Measurements from ENCODE around the gene TMEM170A.
"Not testable (repeated sequence)": the region's sequence is repeated elsewhere in the genome, so short reads cannot be mapped to it uniquely, and the experiment has no call there.

Gene TMEM170A

GRCh38 chr16:75457485-75458021, 6.9 kb downstream of the TMEM170A start:
- no peak for DNase-seq (ENCODE audit: extremely low read depth, low read depth)
- no peak for TF ChIP-seq CTCF (IDR thresholded peaks at IDR 0.05; ENCODE audit: low read depth, low read length)

- DNase-seq (ENCODE audit: extremely low read depth, low read depth): no peak
- TF ChIP-seq CTCF (IDR thresholded peaks at IDR 0.05; ENCODE audit: low read depth, low read length): no peak
Observed at GRCh38 chr16:75456971-75457370, 7.5 kb downstream of the TMEM170A start.

DNA sequence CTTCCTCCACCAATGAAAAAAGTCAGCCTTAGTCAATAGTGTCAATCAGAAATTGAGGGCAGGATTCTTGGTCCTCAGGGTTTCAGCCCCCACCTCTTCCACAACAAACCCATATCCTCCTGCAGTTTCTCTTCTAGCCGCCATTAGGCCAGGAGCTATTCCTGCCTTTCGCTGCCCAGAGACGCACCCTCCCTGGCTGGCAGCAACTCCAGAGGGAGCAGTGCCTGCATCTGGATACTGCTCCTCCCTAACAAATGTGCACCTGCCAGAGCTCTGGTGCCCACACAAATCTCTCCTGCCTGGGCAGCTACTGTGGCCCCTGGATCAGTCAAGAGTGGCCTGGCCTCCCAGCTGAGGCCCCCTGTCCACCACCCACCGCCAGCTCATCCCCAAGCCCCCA, 8.0 kb downstream of the TMEM170A start:
- not testable (repeated sequence) for DNase-seq (ENCODE audit: extremely low read depth, low read depth)

DNA sequence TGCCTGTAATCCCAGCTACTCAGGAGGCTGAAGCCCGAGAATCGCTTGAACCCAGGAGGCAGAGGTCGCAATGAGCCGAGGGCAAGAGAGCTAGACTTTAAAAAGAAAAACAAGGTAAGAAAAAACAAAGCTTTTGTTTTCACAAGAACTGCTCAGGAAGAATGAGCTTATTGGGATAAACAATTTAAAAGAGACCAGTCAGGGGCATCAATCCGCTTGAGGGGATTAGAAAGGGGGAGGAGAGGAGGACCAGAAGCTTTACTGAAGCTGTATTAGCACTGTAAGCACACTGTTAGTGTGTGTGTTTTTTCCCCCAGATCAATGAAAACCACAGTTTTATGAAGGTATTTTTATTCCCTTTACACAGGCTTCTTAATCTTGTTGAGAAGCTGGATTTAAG, 8.8 kb downstream of the TMEM170A start:
- TF ChIP-seq CTCF (IDR thresholded peaks at IDR 0.05; ENCODE audit: low read depth, low read length): no peak
- no peak for DNase-seq (ENCODE audit: extremely low read depth, low read depth)

- TF ChIP-seq CTCF (IDR thresholded peaks at IDR 0.05; ENCODE audit: low read depth, low read length): no peak
- DNase-seq (ENCODE audit: extremely low read depth, low read depth): no peak
Observed at GRCh38 chr16:75452464-75453190, 11.9 kb downstream of the TMEM170A start.

DNA sequence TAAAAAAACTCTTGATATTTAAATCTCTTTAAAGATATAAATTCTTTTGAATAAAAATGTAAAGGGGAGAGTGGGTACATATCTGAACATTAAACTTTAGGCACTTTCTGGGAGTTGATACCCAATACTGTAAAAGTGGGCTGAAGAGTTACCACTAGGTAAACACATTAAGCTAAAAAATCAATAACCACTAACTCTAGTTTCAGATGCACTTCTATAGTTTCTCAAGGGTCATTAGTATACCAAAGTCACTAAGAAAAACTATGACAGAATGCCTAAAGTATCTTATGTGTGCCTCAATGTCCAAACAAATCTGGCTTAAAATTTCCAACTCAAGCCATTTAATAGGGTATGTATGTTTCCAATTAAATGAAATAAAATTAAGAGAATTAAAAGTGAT, 18.1 kb downstream of the TMEM170A start:
- no peak for TF ChIP-seq CTCF (IDR thresholded peaks at IDR 0.05; ENCODE audit: low read depth, low read length)
- no peak for DNase-seq (ENCODE audit: extremely low read depth, low read depth)

GRCh38 chr16:75445298-75445697, 19.2 kb downstream of the TMEM170A start:
- TF ChIP-seq CTCF (IDR thresholded peaks at IDR 0.05; ENCODE audit: low read depth, low read length): no peak
- no peak for DNase-seq (ENCODE audit: extremely low read depth, low read depth)

- no peak for DNase-seq (ENCODE audit: extremely low read depth, low read depth)
Observed at GRCh38 chr16:75443298-75443697, 21.2 kb downstream of the TMEM170A start.

More at GRCh38 chr16:75443298-75443697, 21.2 kb downstream of the TMEM170A start:
- no peak for TF ChIP-seq CTCF (IDR thresholded peaks at IDR 0.05; ENCODE audit: low read depth, low read length)
